CD14-positive monocyte (primary cell): ENCODE results near the gene PTK6. TPM values are rescaled to one million over a fixed set of nuclear protein-coding genes. Genes with fewer than 3 reads are reported as not detected.

Experiments
- DNase-seq, 3 donors: peaks; one replicate each; pipeline ENCODE4 v3.0.0-alpha.2; 2011 to 2022
- H2AFZ ChIP-seq: 2 replicates; pipeline ENCODE4 v1.6.0; 2012; ENCODE audit warnings: mild to moderate bottlenecking, low read depth, low read length, inconsistent platforms; ENCODE audit not compliant: insufficient read depth, poor library complexity, severe bottlenecking
- H3K27ac ChIP-seq, 2 donors: 1 replicate in 1 of 2; 2 replicates in 1 of 2; pipeline ENCODE4 v1.5.1; 2012 to 2013; ENCODE audit warnings: low read length in 2 of 2, control low read depth in 1 of 2, inconsistent platforms in 1 of 2, low read depth in 1 of 2, mild to moderate bottlenecking in 1 of 2
- H3K27me3 ChIP-seq, 2 donors: one replicate each; pipeline versions ENCODE4 v1.6.0 to v1.6.1; 2011 to 2013; ENCODE audit warnings: low read length in 2 of 2; ENCODE audit not compliant: control insufficient read depth in 2 of 2, insufficient read depth in 2 of 2
- H3K36me3 ChIP-seq, 2 donors: replicated peaks in 1 of 2; 1 replicate in 1 of 2; 2 replicates in 1 of 2; pipeline versions ENCODE4 v1.5.1 to v1.6.1; 2012 to 2013; ENCODE audit warnings: low read length in 2 of 2, control low read depth in 1 of 2, inconsistent platforms in 1 of 2, mild to moderate bottlenecking in 1 of 2; ENCODE audit not compliant: insufficient read depth in 2 of 2, control insufficient read depth in 1 of 2
- H3K4me1 ChIP-seq, 2 donors: 1 replicate in 1 of 2; 2 replicates in 1 of 2; pipeline versions ENCODE4 v1.5.1 to v1.6.1; 2012 to 2013; ENCODE audit warnings: low read length in 2 of 2, control low read depth in 1 of 2, inconsistent platforms in 1 of 2, mild to moderate bottlenecking in 1 of 2, moderate library complexity in 1 of 2; ENCODE audit not compliant: insufficient read depth in 2 of 2, control insufficient read depth in 1 of 2
- H3K4me2 ChIP-seq: replicated peaks from 2 replicates; pipeline ENCODE3; 2012; ENCODE audit warnings: low read length, moderate library complexity, mild to moderate bottlenecking; ENCODE audit not compliant: poor library complexity, severe bottlenecking; ENCODE audit errors: extremely low read depth
- H3K4me3 ChIP-seq, 3 experiments: fragments of 200-600 bp in 1 of 3; sonication (generic) in 1 of 3; replicated peaks in 1 of 3; 1 replicate in 2 of 3; 2 replicates in 1 of 3; pipeline ENCODE4 v1.5.1; 2011 to 2013; ENCODE audit warnings: low read length in 3 of 3, mild to moderate bottlenecking in 3 of 3, control low read depth in 2 of 3, low read depth in 2 of 3, inconsistent platforms in 1 of 3, moderate library complexity in 1 of 3
- H3K79me2 ChIP-seq: 2 replicates; pipeline ENCODE4 v1.6.0; 2012; ENCODE audit warnings: mild to moderate bottlenecking, control low read depth, inconsistent platforms, low read length, moderate library complexity; ENCODE audit not compliant: insufficient read depth
- H3K9ac ChIP-seq: 2 replicates; pipeline ENCODE4 v1.6.0; 2017; ENCODE audit warnings: low read length, mild to moderate bottlenecking; ENCODE audit not compliant: insufficient read depth, poor library complexity, severe bottlenecking
- H3K9me3 ChIP-seq, 2 donors: replicated peaks in 1 of 2; 1 replicate in 1 of 2; 2 replicates in 1 of 2; pipeline versions ENCODE4 v1.5.1 to v1.6.1; 2012 to 2013; ENCODE audit warnings: low read length in 2 of 2, control low read depth in 1 of 2; ENCODE audit not compliant: control insufficient read depth in 1 of 2, insufficient read depth in 1 of 2
- H4K20me1 ChIP-seq: 2 replicates; pipeline ENCODE4 v1.6.0; 2012; ENCODE audit warnings: mild to moderate bottlenecking, low read length, control low read depth, moderate library complexity; ENCODE audit not compliant: insufficient read depth
- H3K27ac Mint-ChIP-seq, 7 donors: one replicate each; pipeline ENCODE4 v1.8.0; 2020; ENCODE audit warnings: mild to moderate bottlenecking in 7 of 7, mixed read lengths in 7 of 7, moderate library complexity in 6 of 7, inconsistent platforms in 2 of 7
- H3K27me3 Mint-ChIP-seq, 3 donors: one replicate each; pipeline ENCODE4 v1.8.0; 2021 to 2022; ENCODE audit warnings: low read depth in 3 of 3, mild to moderate bottlenecking in 3 of 3, mixed read lengths in 3 of 3, moderate library complexity in 3 of 3, inconsistent platforms in 1 of 3
- H3K36me3 Mint-ChIP-seq, 2 donors: one replicate each; pipeline ENCODE4 v1.8.0; 2020; ENCODE audit warnings: mixed read lengths in 2 of 2, inconsistent platforms in 1 of 2, mild to moderate bottlenecking in 1 of 2
- H3K4me1 Mint-ChIP-seq: one replicate; pipeline ENCODE4 v1.8.0; 2020; ENCODE audit warnings: mild to moderate bottlenecking, mixed read lengths
- H3K4me3 Mint-ChIP-seq, 2 donors: one replicate each; pipeline ENCODE4 v1.8.0; 2020; ENCODE audit warnings: mild to moderate bottlenecking in 2 of 2, mixed read lengths in 2 of 2, moderate library complexity in 1 of 2
- H3K9me3 Mint-ChIP-seq, 7 donors: one replicate each; pipeline ENCODE4 v1.8.0; 2020 to 2022; ENCODE audit warnings: mixed read lengths in 7 of 7, mild to moderate bottlenecking in 6 of 7, moderate library complexity in 6 of 7, inconsistent platforms in 2 of 7
- CTCF ChIP-seq: fragments of 200-600 bp; IDR thresholded peaks from one replicate; pipeline ENCODE4 v1.8.0; 2022; ENCODE audit warnings: antibody characterized with exemption, mild to moderate bottlenecking
- WGBS: methylation state at CpG from one replicate; pipeline ENCODE4 v1.1.5; 2013; ENCODE audit warnings: missing lambda C conversion rate; ENCODE audit not compliant: insufficient coverage; 5-methylcytosine and 5-hydroxymethylcytosine counted together
- intact Hi-C, 2 donors: fragments of 100-400 bp; cut with micrococcal nuclease; formaldehyde crosslinking; loops; one replicate each; pipeline versions ENCODE4 v1.15.0 to v1.15.1; 2023
- polyA plus RNA-seq, 3 donors: library from polyadenylated mRNA; depleted of rRNA in 1 of 3; unstranded in 2 of 3; stranded (reverse) in 1 of 3; fragments of 300-500 nt in 2 of 3; fragments of >200 nt in 1 of 3; fragmentation: Illumina TruSeq in 2 of 3; gene quantifications; 1 replicate in 2 of 3; 2 replicates in 1 of 3; pipeline ENCODE4 v1.2.3, GENCODE V29; 2012 to 2021

Gene PTK6
- polyA plus RNA-seq, 3 donors, result 0.66 to 4.1 (median 1.5) TPM

- peaks cover 5 to 17% (median 6%) of the 10 kb centered on the region in 3 donors for H3K27me3 Mint-ChIP-seq
- H3K27ac Mint-ChIP-seq, result peak overlapping the region in 1 of 7 donors; percentile 30
- Histone ChIP-seq H2AFZ (no peak overlapping the region), H3K4me1 (peaks cover 22 to 23% of the 10 kb centered on the region in 2 donors), H3K36me3 (no peaks in the 10 kb centered on the region), H3K9me3 (no peaks in the 10 kb centered on the region), H4K20me1 (no peaks in the 10 kb centered on the region), H3K27ac (no peak overlapping the region), H3K4me3 (no peak overlapping the region), H3K79me2 (no peaks in the 10 kb centered on the region), H3K4me2 (no peak overlapping the region), H3K9ac (no peak overlapping the region), H3K27me3 (no peaks in the 10 kb centered on the region)
- DNase-seq, result no peak
- no peak for TF ChIP-seq CTCF
- peaks cover 0 to 3% (median 0%) of the 10 kb centered on the region in 7 donors for H3K9me3 Mint-ChIP-seq
- peaks cover 14% of the 10 kb centered on the region for H3K4me1 Mint-ChIP-seq
- 98% methylated on average over 11 of the region's 14 CpGs for WGBS
- no peak overlapping the region for H3K4me3 Mint-ChIP-seq
- intact Hi-C loops, result loop anchor here in 1 of 2 donors (10.0 kb wide), 1 partner anchor 331 kb away; the partner anchor contains the start of genes ABHD16B and TPD52L2
- peaks cover 0 to 2% of the 10 kb centered on the region in 2 donors for H3K36me3 Mint-ChIP-seq
Measured at GRCh38 chr20:63533388-63533787, 3.8 kb downstream of the PTK6 start.

GRCh38 chr20:63532449-63532971 is 4.7 kb downstream of the PTK6 start:
- no peak for TF ChIP-seq CTCF
- Histone ChIP-seq H3K79me2 (no peaks in the 10 kb centered on the region), H3K4me1 (peaks cover 14 to 15% of the 10 kb centered on the region in 2 donors), H3K27me3 (no peaks in the 10 kb centered on the region), H3K36me3 (no peaks in the 10 kb centered on the region), H2AFZ (no peak overlapping the region), H3K9ac (no peak overlapping the region), H4K20me1 (no peaks in the 10 kb centered on the region), H3K9me3 (no peaks in the 10 kb centered on the region), H3K4me2 (no peak overlapping the region), H3K4me3 (no peak overlapping the region), H3K27ac (no peak overlapping the region)
- 82% methylated on average over 23 of the region's 24 CpGs for WGBS
- Mint-ChIP-seq H3K27me3 (peaks cover 7 to 21% (median 7%) of the 10 kb centered on the region in 3 donors), H3K4me1 (peaks cover 11% of the 10 kb centered on the region), H3K4me3 (no peak overlapping the region), H3K27ac (no peak overlapping the region), H3K9me3 (peaks cover 0 to 3% (median 0%) of the 10 kb centered on the region in 7 donors), H3K36me3 (peaks cover 0 to 2% of the 10 kb centered on the region in 2 donors)
- intact Hi-C loops, result loop anchor here in 1 of 2 donors (10.0 kb wide), 1 partner anchor 332 kb away; the partner anchor contains the start of genes ABHD16B and TPD52L2
- no peak for DNase-seq
